Stimulated activated CD4-positive, alpha-beta T cell treated with anti-CD3 and anti-CD28 coated beads, Interleukin-1b, Interleukin-23, amount 100 ng/mL, for 24 hours (primary cell): ENCODE measurements around the gene TMEM72.

Source experiments
- DNase-seq, 4 experiments: peaks; one replicate each; pipeline ENCODE4 v3.0.0-alpha.2; 2020; ENCODE audit warnings: low read depth in 4 of 4, low spot score in 1 of 4

Gene TMEM72

GRCh38 chr10:44933451-44934321 lies 22.5 kb downstream of the TMEM72 start:
- DNase-seq, result no peak

- no peak for DNase-seq
Observed at GRCh38 chr10:44934416-44935200, 23.5 kb downstream of the TMEM72 start.

DNA sequence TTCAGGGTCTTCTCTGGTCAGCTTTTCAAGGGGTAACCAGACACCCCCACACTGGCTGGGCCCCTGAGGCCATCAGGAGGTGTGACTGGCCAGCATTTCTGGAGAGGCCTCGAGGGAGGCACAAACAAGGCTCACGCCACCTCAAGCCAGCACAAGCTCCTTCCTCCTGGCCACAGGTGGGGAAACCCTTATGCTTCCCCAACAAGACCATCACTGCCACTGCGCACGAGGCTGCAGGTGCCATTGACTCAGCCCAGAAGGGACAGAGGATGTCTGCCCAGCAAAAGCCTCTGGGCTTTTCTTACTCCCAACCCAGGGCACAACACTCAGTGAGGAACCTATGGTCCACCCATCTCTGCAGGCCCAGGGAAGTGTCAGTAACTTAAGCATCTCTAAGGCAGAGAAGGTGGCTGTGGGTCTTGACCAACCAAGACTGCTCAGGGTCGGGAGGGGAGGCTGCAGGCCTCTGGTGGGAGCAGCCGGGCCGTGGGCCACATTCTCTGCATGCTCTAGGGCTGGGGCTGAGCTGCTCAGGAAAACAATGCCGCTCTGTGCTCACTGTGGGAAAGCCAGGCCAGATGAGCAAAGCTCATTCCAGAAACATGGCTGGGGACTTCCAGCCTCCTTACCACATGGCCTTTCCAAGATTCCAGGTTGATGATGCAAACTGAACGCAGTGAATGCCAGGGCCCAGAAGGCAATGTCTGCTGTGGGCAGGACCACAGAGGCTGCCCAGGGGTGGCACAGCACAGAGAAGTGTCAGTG lies 24.2 kb downstream of the TMEM72 start:
- no peak for DNase-seq

GRCh38 chr10:44935966-44936295 lies 24.8 kb downstream of the TMEM72 start:
- DNase-seq, result no peak

GRCh38 chr10:44936314-44936975 lies 25.3 kb downstream of the TMEM72 start:
- DNase-seq, result no peak

DNA sequence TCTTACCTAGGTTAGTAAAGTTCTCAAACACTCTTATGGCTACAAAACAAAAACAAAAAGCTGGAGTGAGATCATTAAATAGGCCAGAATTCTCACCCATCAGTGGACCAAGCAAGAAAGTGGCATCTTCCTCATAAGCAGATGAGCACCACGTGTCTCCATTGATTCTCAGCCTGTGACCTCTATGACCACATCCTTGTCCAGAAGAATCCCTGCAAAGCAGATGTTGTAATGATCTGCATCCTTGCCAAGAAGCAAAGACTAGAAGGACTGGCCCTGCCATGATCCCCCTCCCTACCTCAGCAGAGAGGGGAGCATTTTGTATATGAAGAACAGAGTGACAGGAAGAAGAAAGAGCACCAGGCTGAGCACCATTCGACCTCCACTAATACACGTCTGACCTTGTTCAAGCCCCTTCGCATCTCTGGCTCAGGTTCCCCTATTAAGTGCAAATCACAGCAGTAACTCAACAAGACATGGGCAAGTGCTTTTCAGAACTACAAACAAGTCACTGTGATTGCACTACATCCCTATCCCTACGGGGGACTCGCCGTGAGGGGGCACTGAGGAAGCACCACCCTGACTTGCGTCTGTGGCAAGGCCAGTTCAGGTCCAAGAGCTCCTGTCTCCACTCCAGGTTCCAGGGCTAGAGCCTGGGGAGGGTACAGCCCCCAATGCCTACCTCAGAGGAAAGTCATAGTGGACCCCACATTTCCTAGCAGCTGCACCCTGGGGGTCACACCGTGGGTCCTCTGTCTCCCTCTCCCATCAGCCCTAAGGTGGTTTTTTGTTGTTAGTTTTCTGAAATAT lies 26.3 kb downstream of the TMEM72 start:
- no peak for DNase-seq

- no peak for DNase-seq
Observed at GRCh38 chr10:44938956-44939355, 27.8 kb downstream of the TMEM72 start.

- DNase-seq, result no peak
Observed at GRCh38 chr10:44939691-44940401, 28.7 kb downstream of the TMEM72 start.

DNA sequence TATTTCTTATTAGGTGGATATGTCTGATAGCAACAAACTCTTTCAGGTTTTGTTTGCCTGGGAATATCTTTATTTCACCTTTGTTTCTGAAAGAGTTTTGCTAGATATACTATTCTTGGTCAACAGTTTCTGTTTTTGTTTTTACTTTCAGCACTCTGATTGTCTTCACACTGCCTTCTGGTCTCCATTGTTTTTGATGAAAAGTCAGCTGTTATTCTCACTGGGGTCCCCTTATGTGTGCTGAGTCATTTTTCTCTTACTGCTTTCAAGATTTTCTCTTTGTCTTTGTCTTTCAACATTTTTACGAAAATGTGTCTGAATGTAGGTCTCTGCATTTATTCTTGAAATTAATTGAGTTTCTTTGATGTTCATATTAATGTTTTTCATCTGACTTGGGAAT lies 33.2 kb downstream of the TMEM72 start:
- DNase-seq, result no peak

- no peak for DNase-seq
Observed at GRCh38 chr10:44946205-44946604, 35.1 kb downstream of the TMEM72 start.

DNA sequence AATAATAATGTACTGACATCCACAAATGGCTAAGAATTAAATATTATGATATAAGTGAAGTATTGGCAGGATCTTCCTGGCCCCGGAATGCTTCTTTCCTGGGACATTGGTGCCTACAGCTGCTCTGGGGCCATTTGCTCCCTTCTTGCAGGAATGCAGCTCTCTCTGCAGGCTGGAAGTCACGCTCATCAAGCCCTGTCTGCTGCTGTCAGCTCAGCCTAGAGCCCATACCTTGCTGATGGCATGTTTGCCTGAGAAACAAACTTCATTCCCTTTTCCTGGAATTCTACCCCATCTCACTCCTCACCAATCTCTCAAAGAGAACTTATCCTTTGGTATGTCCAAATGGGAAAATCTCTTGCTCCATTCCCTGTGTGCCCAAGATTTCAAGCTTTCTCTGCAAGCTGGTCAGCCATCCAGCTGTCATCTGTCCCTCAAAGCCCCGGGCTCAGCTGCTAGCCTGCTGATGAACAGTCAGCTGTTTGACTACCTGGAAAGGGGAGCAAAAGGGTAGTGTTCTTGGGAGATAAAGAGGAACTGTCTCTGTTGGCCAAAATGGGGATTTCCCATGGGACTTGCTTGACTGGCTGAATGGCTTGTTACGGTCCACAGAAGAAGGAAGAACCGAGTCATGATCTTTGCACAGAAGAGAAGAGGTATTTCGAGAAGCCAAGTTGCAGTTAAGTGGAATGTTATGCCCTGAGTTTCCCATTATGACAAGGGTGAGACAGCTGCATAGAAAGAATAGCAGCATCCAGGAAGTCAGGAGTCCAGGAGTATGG lies 36.4 kb downstream of the TMEM72 start:
- DNase-seq, result no peak

GRCh38 chr10:44948642-44949041 lies 37.5 kb downstream of the TMEM72 start:
- no peak for DNase-seq

- DNase-seq, result no peak
Observed at GRCh38 chr10:44949127-44949802, 38.1 kb downstream of the TMEM72 start.

GRCh38 chr10:44949915-44950314 lies 38.8 kb downstream of the TMEM72 start:
- DNase-seq, result no peak

DNA sequence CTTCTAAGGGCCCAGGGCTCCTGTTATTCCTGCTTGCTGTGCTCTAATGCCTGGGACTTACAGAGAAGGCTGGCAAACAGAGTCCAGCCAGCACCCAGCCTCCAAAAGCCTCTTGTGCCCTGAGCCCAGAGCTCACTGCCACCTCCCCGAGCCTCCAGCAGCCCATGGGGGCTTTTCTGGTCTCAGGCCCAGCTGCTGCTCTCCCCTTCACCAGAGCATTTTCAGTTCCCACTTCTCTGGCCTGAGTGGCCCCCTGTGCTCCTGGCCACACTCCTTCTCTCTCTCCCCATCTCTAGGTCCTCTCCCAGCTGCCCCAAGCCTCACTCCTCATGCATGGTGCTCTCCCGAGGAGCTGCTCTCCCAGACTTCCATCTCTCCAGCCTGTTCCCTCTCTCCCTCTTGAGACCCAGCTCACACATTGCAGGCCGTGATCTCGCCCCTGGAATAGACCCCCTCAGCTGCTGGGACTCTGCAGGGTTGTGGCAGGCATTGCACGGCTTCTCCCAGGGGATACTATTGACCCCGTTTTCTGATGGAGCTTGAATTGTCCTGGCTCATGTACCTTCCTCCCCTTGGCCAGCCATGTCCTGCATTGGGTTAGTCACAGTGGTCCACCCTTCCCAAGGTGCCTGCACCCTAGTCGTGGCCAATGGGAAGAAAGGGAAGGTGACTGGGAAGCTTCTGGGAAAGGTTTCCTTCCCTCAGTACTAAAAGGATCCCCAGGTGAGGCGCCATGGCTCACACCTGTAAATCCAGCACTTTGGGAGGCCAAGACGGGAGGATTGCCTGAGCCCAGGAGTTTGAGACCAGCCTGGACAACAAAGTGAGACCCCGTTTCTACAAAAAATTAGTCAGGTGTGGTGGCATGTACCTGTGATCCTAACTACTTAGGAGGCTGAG lies 39.4 kb downstream of the TMEM72 start:
- DNase-seq, result no peak

DNA sequence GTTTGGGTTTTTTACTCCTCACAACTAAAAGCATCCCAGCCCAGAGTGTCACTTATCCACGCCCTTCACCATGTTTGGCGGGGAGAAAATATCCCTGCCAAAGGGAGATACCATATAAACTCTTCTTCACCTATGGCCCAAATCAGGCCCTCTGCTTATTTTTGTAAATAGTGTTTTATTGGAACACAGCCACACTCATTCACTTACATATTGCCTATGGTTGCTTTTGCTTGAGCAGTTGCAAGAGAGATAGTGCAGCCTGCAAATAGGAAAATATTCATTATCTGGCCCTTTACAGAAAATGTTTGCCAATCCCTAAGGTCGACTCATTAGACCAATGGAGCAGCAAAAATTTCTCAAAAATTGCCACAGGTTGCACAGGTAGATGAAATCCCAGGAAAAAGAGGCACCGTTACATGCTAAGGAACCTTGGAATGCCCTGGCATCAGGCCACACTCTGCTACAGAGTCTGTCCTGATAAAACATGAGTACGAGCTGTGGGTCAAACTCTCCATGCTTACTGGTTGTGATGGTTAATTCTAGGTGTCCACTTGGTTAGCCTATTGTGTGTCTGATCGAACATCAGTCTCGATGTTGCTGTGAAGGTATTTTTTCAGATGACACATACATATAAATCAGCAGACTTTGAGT lies 40.6 kb downstream of the TMEM72 start:
- DNase-seq, result no peak

DNA sequence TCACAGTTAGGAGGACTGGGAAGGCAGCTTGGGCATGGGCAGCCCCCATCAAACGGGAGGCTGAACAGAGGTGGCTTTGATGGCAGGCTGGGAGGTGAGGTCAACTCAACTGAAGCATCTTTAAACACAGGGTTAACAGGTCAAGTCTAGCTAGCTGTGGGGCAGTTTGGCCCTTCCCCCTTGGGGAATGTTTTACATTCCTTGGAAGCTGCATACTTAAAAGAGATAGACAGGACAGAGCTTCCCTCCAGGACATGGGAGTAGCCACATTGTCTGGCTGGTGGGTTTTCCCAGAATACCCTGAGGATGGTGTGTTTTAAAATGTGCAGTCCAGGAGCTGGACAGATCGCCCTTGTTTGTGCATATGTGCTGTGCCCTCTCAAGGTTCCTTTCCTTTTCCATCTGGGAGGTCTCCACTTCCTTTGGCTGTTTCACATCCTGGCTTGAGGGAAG lies 41.7 kb downstream of the TMEM72 start:
- no peak for DNase-seq
